ENCODE data around the gene ZNF793.

ZNF793 gene

GRCh38 chr19:37572203-37572602, 65.5 kb downstream of the ZNF793 start:
- Histone ChIP-seq H3K36me3 (ENCODE audit: control insufficient read depth, insufficient read depth, low read length) (no peaks in the 10 kb centered on the region), H3K4me1 (ENCODE audit: control insufficient read depth, insufficient read depth, low read length) (no peaks in the 10 kb centered on the region), H3K4me3 (ENCODE audit: low read depth, low read length) (no peak overlapping the region), H3K9me3 (ENCODE audit: control insufficient read depth, insufficient read depth, low read length) (peaks cover 59% of the 10 kb centered on the region), H3K27me3 (ENCODE audit: control insufficient read depth, insufficient read depth, low read length) (no peaks in the 10 kb centered on the region), H3K27ac (ENCODE audit: low read depth, low read length) (no peak overlapping the region), H3K9ac (ENCODE audit: low read depth, low read length) (no peak overlapping the region)

DNA sequence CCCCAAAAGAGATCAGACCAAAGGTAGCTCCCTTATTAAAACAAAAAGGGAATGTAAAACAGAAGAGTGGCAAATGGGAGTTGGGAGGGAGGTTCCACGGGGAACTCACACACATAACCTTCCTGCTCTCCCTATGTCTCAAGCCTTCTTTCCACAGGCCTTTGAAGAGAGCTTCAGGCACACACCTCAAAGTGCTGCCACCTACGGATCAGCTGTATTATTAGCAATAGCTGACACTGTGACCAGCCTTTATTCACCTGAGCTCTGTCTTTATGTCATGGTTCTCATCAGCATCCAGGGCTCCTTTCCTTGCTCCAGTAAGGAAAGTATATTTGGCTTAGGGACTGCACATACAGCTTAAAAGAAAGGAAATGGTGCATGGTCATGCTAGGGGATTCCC, 76.6 kb downstream of the ZNF793 start:
- Histone ChIP-seq H3K4me1 (ENCODE audit: control insufficient read depth, insufficient read depth, low read length) (no peaks in the 10 kb centered on the region), H3K4me3 (ENCODE audit: low read depth, low read length) (no peak overlapping the region), H3K27ac (ENCODE audit: low read depth, low read length) (no peak overlapping the region), H3K27me3 (ENCODE audit: control insufficient read depth, insufficient read depth, low read length) (no peaks in the 10 kb centered on the region), H3K9me3 (ENCODE audit: control insufficient read depth, insufficient read depth, low read length) (peaks cover 52% of the 10 kb centered on the region), H3K9ac (ENCODE audit: low read depth, low read length) (no peak overlapping the region), H3K36me3 (ENCODE audit: control insufficient read depth, insufficient read depth, low read length) (peaks cover 36% of the 10 kb centered on the region; the same call in 1 of the 2 replicates)

All from HUES48 (cell line).